ENCODE data around the gene SRPRB.

Gene SRPRB

GRCh38 chr3:133805702-133806475 is at the start of gene SRPRB:
TSS of gene SRPRB (plus strand) at chr3:133805815. CDS start at chr3:133805849, 34 bp downstream.
- peak; percentile 63 to 98 (median 91) for DNase-seq

GRCh38 chr3:133756716-133757694 is 48.6 kb upstream of the SRPRB start:
- DNase-seq = no peak

- DNase-seq = no peak
Measured at GRCh38 chr3:133757701-133758567, 47.7 kb upstream of the SRPRB start.

- no peak for DNase-seq
Measured at GRCh38 chr3:133758568-133758928, 47.1 kb upstream of the SRPRB start.

- no peak for DNase-seq
Measured at GRCh38 chr3:133758964-133759739, 46.5 kb upstream of the SRPRB start.

- DNase-seq = no peak
Measured at GRCh38 chr3:133759740-133760305, 45.8 kb upstream of the SRPRB start.

- no peak for DNase-seq
Measured at GRCh38 chr3:133760916-133761315, 44.7 kb upstream of the SRPRB start.

GRCh38 chr3:133761605-133762484 is 43.8 kb upstream of the SRPRB start:
- DNase-seq = no peak

GRCh38 chr3:133762539-133762938 is 43.1 kb upstream of the SRPRB start:
- no peak for DNase-seq

- peak in 5 of 58 donors; percentile 12 to 39 (median 17) for DNase-seq
Measured at GRCh38 chr3:133763797-133764683, 41.6 kb upstream of the SRPRB start.

- DNase-seq = no peak
Measured at GRCh38 chr3:133765256-133765655, 40.4 kb upstream of the SRPRB start.

GRCh38 chr3:133767607-133768006 is 38.0 kb upstream of the SRPRB start:
- DNase-seq = no peak

- no peak for DNase-seq
Measured at GRCh38 chr3:133769536-133769935, 36.1 kb upstream of the SRPRB start.

- no peak for DNase-seq
Measured at GRCh38 chr3:133773732-133774131, 31.9 kb upstream of the SRPRB start.

GRCh38 chr3:133775309-133775708 is 30.3 kb upstream of the SRPRB start:
- no peak for DNase-seq

GRCh38 chr3:133775835-133776234 is 29.8 kb upstream of the SRPRB start:
- no peak for DNase-seq

- DNase-seq = no peak
Measured at GRCh38 chr3:133776794-133777438, 28.7 kb upstream of the SRPRB start.

Data from anterior cingulate cortex (tissue), 58 donors.